T follicular helper cell (primary cell): ENCODE results near the gene GYG2.

ENCODE experiments used
- DNase-seq: peaks from one replicate; pipeline ENCODE4 v3.0.0-alpha.2; 2020; ENCODE audit warnings: low read depth

The GYG2 gene

DNA sequence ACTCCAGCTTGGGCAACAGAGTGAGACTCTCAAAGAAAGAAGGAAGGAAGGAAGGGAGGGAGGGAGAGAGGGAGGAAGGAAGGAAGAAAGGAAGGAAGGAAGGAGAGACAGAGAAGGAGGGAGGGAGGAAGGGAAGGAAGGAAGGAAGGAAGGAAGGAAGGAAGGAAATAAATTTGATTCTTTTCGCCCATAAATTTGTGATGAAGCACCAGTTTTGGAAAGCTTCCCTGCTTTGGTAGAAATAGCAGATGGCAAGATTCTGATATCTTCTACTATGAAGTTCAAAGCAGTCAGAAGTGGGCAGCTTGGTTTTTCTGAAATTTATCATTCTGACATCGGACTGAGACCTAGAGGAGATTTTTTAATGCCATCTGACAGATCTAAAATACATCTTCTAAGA is 11.7 kb upstream of the GYG2 start:
- DNase-seq, result no peak

DNA sequence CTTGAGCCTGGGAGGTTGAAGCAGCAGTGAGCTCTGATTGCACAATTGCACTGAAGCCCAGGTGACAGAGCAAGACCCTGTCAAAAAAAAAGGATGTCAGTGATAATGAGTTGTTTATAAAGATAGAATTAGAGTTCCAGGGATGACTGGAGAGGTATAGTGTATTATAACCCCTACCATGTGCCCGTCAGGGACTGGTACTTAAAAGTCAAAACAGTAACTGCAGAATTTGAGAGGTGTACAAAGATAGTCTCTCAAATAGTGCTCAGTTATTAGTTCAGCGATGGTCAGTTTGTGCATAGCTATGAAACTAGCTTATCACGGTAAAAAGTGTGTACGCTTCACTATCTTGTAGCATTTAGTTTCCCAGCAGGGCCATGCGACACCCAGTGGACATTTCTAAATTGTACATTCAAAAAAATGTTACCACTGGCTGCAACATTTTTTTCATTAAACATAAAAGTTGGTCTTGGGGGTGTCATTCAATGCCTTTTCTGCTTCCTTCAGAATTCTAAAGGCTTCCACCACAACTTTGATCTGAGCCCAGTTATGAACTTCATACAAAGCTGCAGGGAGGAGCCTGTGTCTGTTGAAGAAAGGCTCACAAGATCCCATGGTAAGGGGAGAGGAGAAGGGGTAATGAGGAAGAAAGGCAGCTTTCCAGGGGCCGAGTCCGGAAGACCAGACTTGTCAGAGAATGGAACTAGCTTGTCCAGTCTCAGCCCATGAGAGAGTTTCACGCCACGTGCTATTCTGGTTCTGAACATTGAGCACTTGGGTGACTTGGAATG is 9.2 kb upstream of the GYG2 start:
- no peak for DNase-seq

DNA sequence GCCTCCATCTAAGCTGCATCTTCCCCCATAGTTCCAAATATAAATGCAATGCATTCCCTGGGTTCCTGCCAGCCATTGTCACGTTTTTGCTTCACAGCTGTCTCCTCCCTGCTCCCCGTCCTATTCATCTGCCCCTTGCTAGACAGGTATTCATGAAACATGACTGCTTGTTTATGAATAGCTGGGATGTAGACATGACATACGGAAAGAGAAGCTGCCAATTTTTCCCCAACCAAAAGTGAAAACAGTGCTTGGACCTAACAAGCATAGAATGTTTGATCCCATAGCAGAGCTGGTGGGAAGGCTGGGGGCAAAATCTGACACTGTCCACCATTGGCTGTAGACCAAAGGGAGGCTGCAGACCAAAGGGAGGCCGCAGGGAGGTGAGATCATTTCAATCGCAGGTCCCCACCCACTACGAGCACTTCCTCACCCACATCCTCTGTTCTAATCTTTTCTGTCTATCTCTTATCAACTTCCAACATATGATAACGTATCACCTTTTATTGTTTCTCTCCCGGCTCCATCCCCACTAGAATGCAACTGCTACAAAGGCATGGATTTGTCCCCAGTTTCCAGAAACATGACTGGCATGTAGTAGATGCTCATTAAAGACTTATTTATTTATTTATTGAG is 8.5 kb upstream of the GYG2 start:
- DNase-seq, result no peak

DNA sequence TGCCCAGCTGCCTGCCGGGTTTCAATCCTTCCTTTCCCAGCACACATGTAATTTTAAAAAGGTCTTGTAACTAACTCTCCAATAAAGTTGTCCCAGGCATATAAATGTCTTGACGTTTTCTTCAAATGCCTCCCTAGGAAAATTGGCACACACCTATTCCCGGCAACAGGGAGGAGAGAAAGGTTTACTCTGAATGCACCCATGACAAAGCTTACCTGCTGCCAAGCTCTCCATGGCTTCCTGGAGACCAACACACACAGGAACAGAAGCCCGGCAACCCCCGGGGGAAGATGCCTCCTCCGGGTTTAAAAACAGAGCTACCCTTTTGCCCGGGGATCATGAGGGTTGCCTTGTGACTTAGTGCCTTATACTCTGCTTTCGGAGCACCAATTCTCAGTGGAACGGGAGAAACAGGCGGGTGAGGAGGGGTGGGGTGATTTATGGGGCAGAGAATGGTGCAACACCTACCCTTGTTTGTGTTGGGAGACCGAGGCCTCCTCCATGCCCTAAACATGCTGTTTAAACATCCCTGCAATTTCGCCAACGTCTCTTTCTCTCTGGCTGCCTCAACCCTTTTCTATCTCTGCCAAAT is 4.8 kb upstream of the GYG2 start:
- no peak for DNase-seq

DNA sequence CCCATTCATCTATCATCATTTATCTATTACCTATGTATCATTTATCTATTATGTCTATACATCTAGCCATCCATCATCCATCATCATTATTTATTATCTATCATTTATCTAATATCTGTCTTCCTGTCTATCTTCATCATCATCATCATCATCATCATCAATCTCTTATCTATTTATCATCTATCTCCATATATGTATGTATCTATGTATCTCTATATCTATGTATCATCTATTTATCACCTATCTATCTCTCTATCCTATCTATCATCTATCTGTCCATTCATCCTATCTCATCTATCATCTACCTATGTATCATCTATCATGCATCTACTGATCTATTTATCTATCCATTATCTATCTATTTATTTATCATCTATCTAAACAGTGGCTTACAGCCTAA is 3.8 kb upstream of the GYG2 start:
- no peak for DNase-seq

DNA sequence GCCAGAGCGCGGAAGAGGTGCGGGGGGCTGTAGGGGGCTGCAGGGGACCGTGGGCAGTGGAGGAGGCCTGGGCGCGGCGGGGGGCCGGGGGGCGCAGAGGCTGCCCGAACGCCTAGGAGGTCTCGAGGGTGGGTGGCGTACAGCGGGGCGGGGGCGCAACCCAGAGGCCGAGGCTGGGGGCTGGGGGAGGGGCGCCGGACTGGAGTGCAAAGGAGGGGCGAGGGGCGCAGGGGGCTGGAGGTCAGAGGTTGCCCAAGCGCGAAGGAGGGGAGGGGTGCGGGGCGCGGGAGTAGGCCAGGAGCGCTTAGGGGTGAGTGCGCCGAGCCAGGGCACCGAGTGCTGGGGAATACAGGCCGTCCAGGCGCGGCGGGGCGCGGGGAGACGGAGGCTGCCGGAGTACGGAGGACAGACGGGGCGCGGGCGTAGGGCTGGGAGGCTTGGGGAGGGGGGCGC is 255 bp downstream of the GYG2 start:
- DNase-seq, result no peak

DNA sequence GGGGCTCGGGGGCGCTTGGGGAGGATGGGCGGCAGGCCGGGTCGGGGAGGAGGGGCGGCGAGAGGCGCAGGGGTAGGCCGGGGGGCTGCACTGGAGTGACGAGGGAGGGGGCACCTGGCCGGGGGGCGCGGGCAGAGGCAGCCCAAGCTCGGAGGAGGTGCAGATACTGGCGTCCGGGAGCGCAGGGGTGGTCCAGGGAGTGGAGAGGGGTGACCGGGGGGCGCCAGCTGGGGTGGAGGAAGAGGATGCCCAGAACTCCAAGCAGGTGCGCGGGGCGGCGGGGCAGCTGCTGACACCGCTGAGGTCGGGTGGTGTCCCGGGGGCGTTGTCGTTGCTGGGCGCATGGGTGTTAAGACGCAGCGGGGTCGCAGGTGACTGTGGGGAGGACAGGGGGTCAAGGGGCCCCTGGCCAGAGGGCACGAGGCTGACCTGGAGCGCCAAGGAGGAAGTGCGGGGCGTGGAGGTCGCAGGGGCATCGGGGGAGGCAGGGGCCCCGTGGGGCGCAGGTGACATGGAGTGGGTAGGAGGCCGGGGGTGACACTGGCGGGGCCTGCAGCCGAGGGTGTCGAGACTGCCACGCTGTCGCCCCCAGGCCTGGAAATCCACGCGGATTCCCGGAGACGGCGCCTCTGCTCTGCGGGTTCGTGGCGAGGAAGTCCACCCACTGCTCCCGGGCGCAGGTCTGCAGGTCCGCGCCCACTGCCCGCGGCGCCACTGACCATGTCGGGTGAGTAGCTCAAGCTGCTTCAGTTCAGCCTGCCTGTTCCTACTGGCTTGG is 928 bp downstream of the GYG2 start:
- no peak for DNase-seq

DNA sequence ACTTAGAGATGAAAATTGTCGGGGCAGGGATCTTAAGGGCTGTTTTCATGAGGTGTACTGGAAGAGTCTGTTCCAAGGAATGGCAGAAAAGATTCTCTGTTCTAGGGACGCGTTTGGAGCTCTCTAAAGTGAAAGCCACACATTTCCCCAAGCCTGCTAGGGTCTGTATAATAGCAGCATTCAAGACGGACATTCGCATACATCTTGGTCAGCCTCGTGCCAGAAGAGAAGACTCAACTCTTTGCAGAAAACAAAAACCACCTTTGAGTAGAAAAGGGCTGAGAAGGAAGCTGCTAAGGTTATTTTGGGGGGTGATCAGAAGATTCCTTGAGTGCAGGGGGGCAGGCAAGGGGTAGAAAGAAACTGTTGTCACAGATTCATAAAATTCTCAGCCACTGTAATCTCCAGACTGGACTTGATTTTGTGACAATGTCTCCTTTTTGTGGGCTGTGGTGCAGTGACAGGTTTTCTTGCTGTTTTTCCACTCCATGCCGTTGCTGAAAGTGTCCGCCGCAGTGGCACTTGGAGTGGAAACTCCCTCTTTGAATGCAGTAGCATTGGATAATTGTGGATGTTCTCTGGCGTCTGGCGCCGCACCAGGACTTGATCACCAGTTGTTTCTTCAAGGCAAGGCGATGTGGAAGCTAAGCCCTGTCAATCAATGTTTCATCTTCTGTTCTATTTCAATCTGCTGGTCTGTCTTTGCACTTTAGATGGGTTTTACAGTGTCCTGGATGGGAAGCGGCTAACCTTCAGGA is 2.9 kb downstream of the GYG2 start:
- DNase-seq, result no peak

DNA sequence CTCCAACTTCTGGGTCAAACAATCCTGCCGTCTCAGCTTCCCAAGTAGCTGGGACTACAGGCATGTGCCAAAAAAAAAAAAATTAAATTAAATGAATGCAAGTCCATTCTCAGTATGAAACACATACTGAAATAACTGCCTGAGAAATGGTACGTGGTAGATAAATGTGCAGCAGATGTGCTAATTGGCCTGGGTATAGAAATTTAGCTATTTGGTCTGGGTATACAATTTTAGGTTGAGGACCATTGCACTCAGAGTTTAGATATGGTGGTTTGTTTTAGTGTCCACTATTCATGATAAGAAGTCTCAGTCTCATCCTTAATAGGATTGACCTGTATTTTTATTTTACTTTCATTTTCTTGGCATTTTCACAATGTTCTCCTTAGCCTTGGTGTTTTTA is 9.2 kb downstream of the GYG2 start:
- DNase-seq, result no peak

DNA sequence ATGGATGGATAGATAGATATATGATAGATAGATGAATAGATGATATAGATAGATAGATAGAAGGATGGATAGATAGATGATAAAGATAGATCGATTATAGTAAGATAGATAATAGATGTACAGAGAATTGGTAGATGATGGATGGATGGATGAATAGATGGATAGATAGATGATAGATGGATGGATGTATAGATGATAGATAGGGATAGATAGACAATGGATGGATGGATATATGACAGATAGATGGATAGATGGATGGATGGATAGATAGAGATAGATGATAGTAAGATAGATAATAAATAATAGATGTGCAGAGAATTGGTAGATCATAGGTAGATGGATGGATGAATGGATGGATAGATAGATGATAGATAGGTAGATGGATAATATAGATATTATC is 12.2 kb downstream of the GYG2 start:
- DNase-seq, result no peak

DNA sequence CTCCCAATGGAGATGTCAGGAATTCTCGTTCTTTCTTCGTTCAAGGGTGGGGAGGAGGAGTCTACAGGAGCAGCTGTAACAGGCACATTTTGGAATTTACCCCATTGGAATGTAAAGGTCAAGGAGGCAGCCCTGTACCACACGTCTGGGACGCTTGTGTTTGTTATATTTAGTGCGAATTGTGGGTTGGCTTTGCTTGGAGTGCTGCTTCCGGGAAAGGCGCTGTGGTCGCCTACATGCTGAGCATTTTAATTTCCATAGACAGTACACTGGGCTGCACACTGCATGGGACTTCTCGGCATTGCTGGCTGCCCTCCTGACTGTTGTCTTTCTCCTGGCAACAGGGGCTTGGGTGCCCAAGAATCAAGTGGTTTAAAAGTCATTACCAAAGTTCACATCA is 12.8 kb downstream of the GYG2 start:
- DNase-seq, result no peak

DNA sequence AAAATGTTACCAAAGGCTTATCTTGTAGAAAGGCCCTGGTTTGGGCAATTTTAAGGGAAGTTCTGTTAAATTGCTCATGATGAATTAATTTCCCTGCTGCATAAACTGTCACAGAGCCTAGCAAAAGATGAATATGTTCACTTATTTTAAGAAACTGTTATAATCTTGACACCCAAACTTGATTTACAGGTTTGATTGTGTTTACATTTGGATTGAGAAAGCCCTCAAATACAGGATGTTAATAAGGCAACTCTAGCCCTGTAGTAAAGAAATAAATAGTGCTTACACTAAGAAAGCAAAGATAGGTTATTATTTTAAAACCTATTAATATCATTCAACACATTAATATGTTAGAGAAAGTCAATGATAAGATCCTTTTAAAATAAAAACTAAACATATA is 18.3 kb downstream of the GYG2 start:
- DNase-seq, result no peak

DNA sequence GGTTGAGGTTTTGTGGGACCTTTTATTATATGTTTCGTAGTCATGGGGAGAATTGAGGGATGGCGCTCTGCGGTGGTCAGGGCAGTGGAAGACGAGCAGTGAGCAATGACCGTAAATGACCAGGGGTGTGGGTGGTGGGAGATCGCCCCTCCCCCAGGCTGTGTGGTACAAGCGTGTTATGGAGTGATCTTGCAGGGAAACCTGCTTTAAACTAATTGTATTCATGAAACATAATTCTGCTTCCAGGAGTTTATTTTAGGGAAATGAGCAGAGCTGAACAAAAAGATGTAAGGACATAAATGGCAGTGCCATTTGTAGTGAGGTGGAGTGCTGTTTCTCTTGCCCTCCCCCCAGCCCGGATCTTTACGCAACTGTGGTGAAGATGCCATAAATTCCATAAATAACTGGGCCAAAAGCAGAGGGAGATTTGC is 20.2 kb downstream of the GYG2 start:
- DNase-seq, result no peak

DNA sequence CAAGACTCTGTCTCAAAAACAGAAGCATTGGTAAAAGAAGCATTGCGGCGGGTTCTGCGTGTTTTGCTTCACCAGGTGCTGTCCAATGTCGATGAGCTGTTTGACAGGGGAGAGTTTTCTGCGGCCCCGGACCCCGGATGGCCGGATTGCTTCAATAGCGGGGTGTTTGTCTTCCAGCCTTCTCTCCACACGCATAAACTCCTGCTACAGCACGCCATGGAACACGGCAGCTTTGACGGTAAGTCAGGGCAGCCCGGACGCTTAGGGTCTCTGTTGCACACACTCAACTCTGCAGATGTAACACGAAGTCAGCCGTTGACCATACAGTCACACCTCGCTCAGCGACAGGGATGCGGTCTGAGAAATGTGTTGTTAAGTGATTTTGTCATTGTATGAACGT is 26.2 kb downstream of the GYG2 start:
- DNase-seq, result no peak

DNA sequence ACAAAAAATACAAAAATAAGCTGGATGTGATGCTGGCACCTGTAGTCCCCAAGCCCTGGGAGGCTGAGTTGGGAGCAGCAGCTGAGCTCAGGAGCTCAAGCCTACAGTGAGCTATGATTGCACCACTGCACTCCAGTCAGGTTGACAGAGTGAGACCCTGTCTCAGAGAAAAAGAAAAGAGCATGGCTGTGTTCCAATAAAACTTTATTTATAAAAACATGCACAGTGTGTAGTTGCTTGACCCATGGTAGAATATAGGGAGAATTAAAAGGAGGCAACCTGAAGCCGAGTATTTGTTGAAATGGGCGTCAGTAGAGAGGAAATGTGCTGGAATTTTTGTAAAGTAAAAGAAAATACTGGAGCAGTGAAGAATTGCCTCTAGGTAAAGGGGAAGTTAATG is 27.0 kb downstream of the GYG2 start:
- DNase-seq, result no peak

DNA sequence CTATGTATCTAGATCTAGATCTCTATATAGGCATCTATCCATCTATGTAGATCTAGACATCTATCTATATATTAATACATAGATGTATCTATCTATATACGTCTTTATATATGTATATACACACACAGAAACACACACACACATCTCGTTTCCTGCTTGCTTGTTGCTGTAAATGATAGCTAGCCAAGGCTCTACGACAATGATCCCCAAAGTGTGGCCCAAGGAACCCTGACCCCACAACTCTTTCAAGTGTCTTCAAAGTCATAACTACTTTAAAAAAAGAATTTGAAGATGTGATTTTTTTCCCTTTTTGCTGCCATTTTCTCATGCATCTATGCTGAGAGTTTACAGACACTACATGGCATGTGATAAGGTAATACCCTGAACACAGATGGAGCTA is 28.8 kb downstream of the GYG2 start:
- DNase-seq, result no peak

DNA sequence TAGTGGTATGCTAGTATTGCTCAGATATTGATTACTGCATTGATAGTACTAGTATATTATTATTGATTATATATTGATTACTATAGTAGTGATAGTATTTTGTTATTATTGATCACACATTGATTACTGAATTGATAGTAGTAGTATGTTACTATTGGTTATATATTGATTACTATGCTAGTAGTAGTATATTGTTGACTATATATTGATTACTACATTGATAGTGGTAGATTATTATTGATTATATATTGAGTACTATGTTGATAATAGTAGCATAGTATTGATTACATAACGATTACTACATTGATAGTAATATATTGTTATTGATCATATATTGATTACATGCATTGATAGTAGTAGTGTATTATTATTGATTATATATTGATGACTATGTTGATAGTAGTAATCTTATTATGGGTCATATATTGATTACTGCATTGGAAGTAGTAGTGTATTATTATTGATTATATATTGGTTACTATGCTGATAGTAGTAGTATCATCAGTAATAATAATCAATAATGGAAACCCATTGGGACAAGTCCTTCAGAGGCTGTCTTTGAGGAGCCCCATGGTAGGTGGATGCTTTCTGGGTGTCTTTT is 30.6 kb downstream of the GYG2 start:
- no peak for DNase-seq

DNA sequence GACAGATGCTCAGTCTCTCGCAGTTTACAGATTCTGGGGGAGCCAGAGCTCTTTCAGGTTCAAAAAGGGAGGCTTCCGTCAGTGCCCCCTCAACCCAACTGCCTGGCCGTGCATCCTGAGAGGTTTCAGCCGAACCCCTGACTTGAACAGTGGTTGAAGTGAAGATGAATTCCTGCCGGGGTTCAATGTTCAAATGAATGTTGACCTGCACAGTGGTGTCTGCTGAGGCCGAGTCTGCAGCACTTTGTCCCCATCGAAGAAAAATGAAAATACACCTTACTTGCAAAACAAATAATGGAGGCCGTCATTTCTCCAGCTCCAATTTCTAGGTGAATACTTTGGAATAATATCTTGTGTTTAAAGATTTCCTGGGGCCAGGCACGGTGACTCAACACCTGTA is 33.7 kb downstream of the GYG2 start:
- DNase-seq, result no peak

DNA sequence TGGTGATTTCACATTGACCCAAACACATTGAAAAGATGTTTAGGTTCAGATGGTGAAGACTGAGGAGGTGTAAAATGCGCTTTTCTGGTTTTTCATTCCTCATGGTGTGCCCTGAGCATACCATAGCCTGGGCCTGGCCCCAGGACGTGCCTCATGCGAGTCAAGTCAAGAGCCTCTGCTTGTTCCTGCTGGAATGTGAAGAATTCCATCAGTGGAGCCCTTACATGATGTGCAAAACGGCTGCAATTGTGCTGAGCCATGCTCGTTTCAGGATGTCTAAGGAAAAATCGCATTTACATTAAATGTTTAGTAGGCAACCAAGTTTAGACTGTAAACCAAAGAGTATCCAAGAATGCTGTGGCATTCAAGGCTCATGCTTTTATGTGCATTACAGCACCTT is 34.9 kb downstream of the GYG2 start:
- DNase-seq, result no peak

DNA sequence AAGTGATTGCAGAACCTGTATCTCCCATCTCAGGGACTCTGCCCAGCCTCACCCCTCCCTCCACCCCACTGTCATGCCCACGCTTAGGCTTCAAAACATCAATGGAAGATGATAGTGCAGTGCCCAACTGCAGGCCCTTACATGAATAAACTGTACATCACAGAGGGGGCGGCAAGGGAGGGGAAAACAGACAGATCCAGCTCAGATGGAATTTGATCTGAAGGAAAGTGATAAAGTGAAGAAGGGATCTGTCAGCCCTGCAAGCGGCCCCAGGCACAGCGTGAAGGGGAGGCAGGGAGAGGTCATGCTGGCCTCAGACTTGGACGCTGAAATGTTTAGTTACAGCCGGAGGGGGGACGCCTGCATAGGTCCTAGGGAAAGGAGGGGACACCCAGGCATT is 38.5 kb downstream of the GYG2 start:
- no peak for DNase-seq

DNA sequence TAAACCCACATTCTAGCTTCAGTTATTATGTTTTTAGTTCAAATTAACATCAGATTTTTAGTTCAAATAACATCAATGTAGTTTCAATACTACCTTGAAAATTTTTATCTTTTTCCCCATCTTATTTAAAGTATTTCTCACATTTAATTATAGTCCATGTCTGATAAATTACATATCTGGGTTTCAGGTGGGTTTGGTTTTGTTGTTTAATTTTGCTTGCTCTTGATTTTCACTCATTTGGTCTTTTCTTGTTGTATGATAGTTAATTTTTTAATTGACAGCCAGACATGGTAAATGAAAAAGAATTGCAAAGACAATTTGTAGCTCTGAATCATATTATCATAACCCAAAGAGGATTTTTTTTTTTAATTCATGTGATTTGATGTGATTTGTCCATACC is 41.9 kb downstream of the GYG2 start:
- no peak for DNase-seq

DNA sequence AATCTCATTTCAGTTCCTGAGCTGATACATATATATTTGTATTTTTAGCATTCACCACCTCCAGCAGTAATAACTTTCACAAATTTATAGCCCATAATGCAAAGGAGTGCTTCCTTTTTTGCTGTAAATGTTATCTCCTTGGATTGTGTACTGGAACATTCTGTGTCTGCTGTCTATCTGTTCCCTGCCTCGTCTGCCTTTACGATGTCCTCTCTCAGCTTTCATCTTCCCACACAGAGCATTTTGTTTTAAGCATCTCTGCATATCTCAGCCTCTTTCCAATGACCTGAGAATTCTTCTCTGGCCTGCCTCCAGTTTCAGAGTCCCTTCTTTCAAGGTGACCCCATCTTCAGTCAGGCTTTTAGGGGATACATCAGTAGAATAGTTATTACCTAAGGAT is 43.1 kb downstream of the GYG2 start:
- no peak for DNase-seq
